Measurements from ENCODE around the gene EIF4B. TPM values are rescaled to one million over a fixed set of nuclear protein-coding genes. Genes with fewer than 3 reads are reported as not detected.

EIF4B gene
- total RNA-seq, 1 experiment from 2014 or later: 809 TPM

DNA sequence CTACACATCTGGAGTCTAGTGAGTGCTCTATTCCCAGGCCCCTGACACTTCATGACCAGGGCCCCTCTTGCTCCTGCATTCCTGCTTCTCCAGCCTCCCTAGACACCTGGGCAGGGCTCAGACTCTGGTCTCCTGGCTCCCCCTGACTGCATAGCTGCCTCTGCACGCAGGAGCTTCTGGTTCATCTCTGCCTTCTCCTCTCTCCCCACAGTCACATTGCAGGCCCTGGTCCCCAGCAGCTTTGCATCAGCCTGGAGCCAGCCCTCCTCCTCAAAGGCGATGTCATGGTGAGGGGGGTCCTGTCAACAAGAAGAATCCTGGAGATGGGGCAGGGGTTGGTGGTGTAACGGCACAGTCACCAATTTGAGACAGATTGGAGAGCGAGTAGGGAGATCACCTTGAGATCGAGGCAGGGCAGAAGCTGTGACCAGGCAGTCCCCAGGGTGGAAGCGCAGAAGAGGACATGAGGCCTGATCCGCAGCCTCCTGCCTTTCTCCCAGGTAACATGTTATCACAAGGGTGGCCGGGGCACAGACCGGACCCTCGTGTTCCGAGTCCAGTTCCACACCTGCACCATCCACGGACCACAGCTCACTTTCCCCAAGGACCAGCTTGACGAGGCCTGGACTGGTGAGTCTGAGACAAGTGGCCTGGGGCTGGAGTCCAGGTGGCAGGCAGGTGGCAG, 51.7 kb downstream of the EIF4B start:
- Histone ChIP-seq H3K27ac (ENCODE audit: low read depth, low read length) (no peak overlapping the region), H3K27me3 (ENCODE audit: insufficient read depth, low read length) (no peaks in the 10 kb centered on the region), H3K79me2 (ENCODE audit: insufficient read depth, low read length) (no peaks in the 10 kb centered on the region; the same call in 1 of the 2 replicates), H3K9me3 (ENCODE audit: control insufficient read depth in 1 of 2, insufficient read depth in 1 of 2, low read depth in 1 of 2, low read length in 2 of 2) (no peaks in the 10 kb centered on the region), H2AFZ (ENCODE audit: low read depth, low read length, poor library complexity, severe bottlenecking) (no peak overlapping the region), H3K9me2 (ENCODE audit: insufficient read depth) (no peaks in the 10 kb centered on the region), H4K20me1 (ENCODE audit: insufficient read depth) (peaks cover 3% of the 10 kb centered on the region; the same call in 1 of the 2 replicates), H3K4me3 (replicated peaks in 1 of 2; ENCODE audit: low read depth in 1 of 2, low read length in 2 of 2) (no peak overlapping the region), H3K36me3 (ENCODE audit: control insufficient read depth in 1 of 2, insufficient read depth in 2 of 2, low read length in 2 of 2) (0 out of 4 replicates have a peak, but pooled peaks cover 0 to 2% of the 10 kb centered on the region in 2 experiments), H3K4me2 (ENCODE audit: low read length) (no peak overlapping the region), H3K4me1 (ENCODE audit: control insufficient read depth in 1 of 2, insufficient read depth in 2 of 2, low read length in 2 of 2) (peaks cover 26 to 45% of the 10 kb centered on the region in 2 experiments), H3K9ac (ENCODE audit: low read length) (no peak overlapping the region)
- no peak for TF ChIP-seq RAD21 (IDR thresholded peaks at IDR 0.05; ENCODE audit: low read depth)
- TF ChIP-seq ZNF274 (IDR thresholded peaks at IDR 0.05; ENCODE audit: low read depth, low read length): no peak
- TF ChIP-seq, protein P1, sequence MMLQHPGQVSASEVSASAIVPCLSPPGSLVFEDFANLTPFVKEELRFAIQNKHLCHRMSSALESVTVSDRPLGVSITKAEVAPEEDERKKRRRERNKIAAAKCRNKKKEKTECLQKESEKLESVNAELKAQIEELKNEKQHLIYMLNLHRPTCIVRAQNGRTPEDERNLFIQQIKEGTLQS (IDR thresholded peaks at IDR 0.05): no peak
- no peak for TF ChIP-seq JUND (IDR thresholded peaks at IDR 0.05)
- TF ChIP-seq ZBTB33 (IDR thresholded peaks at IDR 0.05; ENCODE audit: extremely low read depth, insufficient replicate concordance, low read length): no peak
- TF ChIP-seq POLR2A (IDR thresholded peaks at IDR 0.05; ENCODE audit: borderline replicate concordance, extremely low read depth, insufficient read depth, insufficient read length): no peak
- POLR2A ChIA-PET: interaction anchor here (1.2 kb wide), 1 partner anchor 21 kb away, joined by 4 read pairs; the partner anchor contains the start of gene SPRYD3
- no TSS peak for BruUV-seq (replicated peaks)
- RAD21 ChIA-PET (ENCODE audit: low non-redundant PET in 1 of 2, low total read pairs in 2 of 2, uncharacterized antibody in 2 of 2, unreplicated experiment in 2 of 2): no interaction called here
- DNase-seq (ENCODE audit: low read depth, low spot score) (no peak), ATAC-seq (no peak)
- CTCF ChIA-PET: interaction anchor here (1.2 kb wide), 1 partner anchor 10 kb away, joined by 3 read pairs; no protein-coding TSS in a partner anchor
- intact Hi-C loops (cut with micrococcal nuclease): no loop called here

All from HCT116 (cell line).